ENCODE data around the gene THADA. TPM values are rescaled to one million over a fixed set of nuclear protein-coding genes. Genes with fewer than 3 reads are reported as not detected.

Gene THADA
- total RNA-seq, 2 experiments from 2014 or later = 26.2 to 32.2 TPM

DNA sequence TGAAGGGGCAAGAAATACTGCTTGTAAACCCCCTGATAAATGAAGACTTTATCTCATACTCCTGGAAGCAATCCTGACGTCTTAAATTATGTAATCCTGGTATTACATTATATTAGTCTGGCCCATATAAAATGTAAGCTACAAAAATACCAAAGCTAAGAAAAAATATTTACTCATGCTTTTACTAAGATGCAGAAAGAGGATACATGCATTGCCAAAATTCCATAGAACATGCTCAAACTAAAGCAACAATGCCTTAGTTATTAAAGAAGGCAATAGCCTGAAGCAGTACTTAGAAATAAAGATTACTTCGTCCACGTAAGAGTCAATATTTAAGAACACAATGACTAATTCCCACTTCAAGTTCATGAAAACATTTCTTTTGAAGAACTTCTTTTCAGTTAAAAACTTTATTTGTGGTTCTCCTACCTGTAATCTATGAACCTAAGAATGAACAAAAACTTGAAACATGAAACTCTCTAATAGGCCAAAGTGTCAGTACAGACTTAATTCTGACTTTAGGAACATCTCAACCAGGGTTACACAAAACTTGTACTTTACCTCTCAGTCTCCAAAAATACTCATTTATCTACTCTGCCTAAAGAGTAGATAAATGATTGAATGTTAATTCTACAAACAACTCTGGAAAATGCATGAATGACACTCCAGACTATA, 117.3 kb downstream of the THADA start:
- H3K27ac Mint-ChIP-seq = no peak overlapping the region
- DNase-seq = no peak
- no peak overlapping the region for H3K4me3 Mint-ChIP-seq
- ChIA-PET POLR2A (interaction anchor here (0.6 kb wide), 1 partner anchor 465 kb away, joined by 3 read pairs; no protein-coding TSS in a partner anchor), CTCF (interaction anchor here (0.6 to 0.9 kb wide), 2 partner anchors 13 to 17 kb away, joined by 3 read pairs; no protein-coding TSS in a partner anchor)
- peaks cover 31% of the 10 kb centered on the region for H3K36me3 Mint-ChIP-seq (ENCODE audit: low read depth)
- H3K27me3 Mint-ChIP-seq = no peaks in the 10 kb centered on the region
- H3K4me1 Mint-ChIP-seq = peaks cover 13% of the 10 kb centered on the region
- H3K9me3 Mint-ChIP-seq = no peaks in the 10 kb centered on the region

DNA sequence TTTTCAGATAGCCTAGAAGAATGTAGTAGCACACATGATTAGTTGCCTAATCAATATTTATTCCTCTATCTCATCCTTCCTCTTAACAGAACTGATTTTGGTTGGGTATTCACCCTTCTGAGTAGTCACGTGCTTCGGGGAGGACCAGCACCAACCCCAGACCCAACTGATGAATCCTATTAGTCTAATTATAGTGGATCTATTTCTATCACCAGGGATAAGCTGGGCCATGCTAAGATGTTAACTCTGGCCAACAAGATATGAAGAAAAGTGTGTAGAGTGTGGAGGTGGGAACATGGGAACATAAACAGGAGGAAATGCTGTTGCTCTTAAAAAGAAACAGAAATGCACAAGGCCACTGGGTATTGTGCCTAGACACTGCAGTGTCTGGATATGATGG, 119.9 kb downstream of the THADA start:
- ChIA-PET POLR2A (no interaction called here), CTCF (interaction anchor here (0.6 to 1.1 kb wide), 5 partner anchors 9 to 665 kb away, joined by 3 to 4 read pairs (median 3); no protein-coding TSS in a partner anchor)
- Mint-ChIP-seq H3K4me1 (peaks cover 5% of the 10 kb centered on the region), H3K4me3 (no peak overlapping the region), H3K9me3 (no peaks in the 10 kb centered on the region), H3K27me3 (no peaks in the 10 kb centered on the region), H3K27ac (no peak overlapping the region), H3K36me3 (ENCODE audit: low read depth) (peaks cover 27% of the 10 kb centered on the region)
- DNase-seq = no peak

DNA sequence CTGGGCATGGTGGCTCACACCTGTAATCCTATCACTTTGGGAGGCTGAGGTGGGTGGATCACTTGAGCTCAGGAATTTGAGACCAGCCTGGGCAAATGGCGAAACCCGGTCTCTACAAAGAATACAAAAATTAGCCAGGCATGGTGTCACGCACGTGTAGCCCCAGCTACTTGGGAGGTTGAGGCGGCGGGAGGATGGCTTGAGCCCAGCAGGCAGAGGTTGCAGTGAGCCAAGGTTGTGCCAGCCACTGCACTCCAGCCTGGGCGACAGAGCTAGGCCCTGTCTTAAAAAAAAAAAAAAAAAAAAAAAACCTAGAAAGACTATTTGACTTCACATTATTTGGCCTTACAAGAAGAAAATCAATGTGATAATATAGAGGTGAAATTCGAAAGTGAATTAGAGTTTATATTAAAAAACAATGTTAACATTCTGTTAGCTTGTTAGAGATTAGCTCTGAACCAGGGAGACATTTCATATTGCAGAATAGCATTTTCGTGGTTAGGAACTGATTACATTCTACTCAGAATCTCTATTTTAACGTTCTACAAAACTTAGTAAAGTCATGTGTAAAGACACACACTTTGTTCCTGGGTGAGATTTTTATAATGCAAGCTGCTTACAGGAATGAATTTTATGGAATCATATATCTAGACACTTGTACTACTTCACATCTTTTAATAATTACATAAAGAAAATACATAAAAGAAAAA, 120.5 kb downstream of the THADA start:
- Mint-ChIP-seq H3K4me1 (peaks cover 5% of the 10 kb centered on the region), H3K27me3 (no peaks in the 10 kb centered on the region), H3K9me3 (no peaks in the 10 kb centered on the region), H3K4me3 (no peak overlapping the region), H3K27ac (no peak overlapping the region), H3K36me3 (ENCODE audit: low read depth) (peaks cover 30% of the 10 kb centered on the region)
- ChIA-PET CTCF (interaction anchor here (0.6 to 1.1 kb wide), 7 partner anchors 9 to 664 kb away, joined by 3 to 4 read pairs (median 3); no protein-coding TSS in a partner anchor), POLR2A (no interaction called here)
- DNase-seq = no peak

DNA sequence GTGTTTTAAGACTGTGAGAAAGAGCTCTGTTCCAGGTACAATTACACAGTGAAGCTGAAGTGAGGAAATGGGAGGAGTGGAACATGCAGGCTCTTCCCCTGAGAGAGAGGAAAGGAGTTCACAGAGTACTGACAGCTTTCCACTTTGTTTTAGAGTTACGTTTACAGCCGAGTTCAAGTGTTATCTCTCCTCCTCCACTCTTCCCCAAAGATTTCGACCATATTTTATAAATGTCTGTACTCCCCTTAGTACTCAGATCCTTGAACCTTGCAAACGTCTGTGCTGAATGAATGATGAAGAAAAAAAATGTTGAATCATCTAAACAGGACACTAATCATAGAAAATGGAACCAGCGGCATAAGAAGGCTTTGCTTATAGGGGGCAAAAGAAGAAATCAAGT, 121.6 kb downstream of the THADA start:
- no peak for DNase-seq
- H3K36me3 Mint-ChIP-seq (ENCODE audit: low read depth) = peaks cover 23% of the 10 kb centered on the region
- H3K27me3 Mint-ChIP-seq = no peaks in the 10 kb centered on the region
- ChIA-PET CTCF (interaction anchor here (0.5 to 1.7 kb wide), 2 partner anchors 10 to 528 kb away, joined by 4 read pairs; no protein-coding TSS in a partner anchor), POLR2A (no interaction called here)
- no peak overlapping the region for H3K27ac Mint-ChIP-seq
- no peak overlapping the region for H3K4me3 Mint-ChIP-seq
- H3K4me1 Mint-ChIP-seq = peaks cover 5% of the 10 kb centered on the region
- no peaks in the 10 kb centered on the region for H3K9me3 Mint-ChIP-seq

DNA sequence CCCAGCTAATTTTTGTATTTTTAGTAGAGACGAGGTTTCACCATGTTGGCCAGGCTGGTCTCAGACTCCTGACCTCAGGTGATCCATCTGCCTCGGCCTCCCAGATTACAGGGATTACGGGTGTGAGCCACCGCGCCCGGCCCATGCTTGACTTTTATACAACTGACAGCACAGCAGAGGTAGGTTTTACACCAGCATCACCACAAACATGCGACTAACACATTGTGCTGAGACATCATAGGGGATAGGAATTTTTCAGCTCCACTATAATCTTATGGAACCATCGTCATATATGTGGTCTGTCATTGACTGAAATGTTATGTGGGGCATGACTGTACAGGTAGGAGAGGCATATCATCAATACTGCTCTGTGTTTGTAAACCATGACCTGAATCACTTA, 122.1 kb downstream of the THADA start:
- ChIA-PET POLR2A (no interaction called here), CTCF (interaction anchor here (0.5 to 1.7 kb wide), 4 partner anchors 10 to 533 kb away, joined by 3 to 4 read pairs (median 4); no protein-coding TSS in a partner anchor)
- Mint-ChIP-seq H3K27ac (no peak overlapping the region), H3K4me1 (peaks cover 3% of the 10 kb centered on the region), H3K36me3 (ENCODE audit: low read depth) (peaks cover 22% of the 10 kb centered on the region), H3K27me3 (no peaks in the 10 kb centered on the region), H3K9me3 (no peaks in the 10 kb centered on the region), H3K4me3 (no peak overlapping the region)
- no peak for DNase-seq

DNA sequence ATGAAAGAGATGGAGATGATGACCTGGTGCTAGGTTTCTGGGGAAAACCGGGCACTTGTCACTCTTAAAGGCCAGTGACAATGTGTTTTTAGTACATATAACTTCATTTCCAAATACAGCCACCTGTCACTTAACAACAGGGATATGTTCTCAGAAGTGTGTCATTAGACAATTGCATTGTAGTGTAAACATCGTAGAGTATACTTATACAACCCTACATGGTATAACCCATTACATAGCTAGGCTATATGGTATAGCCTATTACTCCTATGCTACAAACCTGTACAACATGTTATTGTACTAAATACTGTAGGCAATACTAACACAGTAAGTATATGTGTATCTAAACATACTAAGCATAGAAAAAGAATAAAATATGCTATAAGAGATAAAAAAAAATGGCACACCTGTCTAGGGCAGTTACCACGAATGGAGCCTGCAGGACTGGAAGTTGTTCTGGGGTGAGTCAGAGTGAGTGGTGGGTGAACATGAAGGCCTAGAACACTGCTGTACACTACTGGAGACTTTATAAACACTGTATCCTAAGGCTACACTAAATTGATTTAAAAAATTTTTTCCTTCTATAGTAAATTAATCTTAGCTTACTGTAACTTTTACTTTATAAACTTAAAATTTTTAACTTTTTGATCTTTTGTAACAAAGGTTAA, 123.2 kb downstream of the THADA start:
- no peaks in the 10 kb centered on the region for H3K9me3 Mint-ChIP-seq
- peaks cover 1% of the 10 kb centered on the region for H3K4me1 Mint-ChIP-seq
- H3K27me3 Mint-ChIP-seq = no peaks in the 10 kb centered on the region
- no peak overlapping the region for H3K4me3 Mint-ChIP-seq
- H3K27ac Mint-ChIP-seq = no peak overlapping the region
- ChIA-PET CTCF (interaction anchor here (0.6 to 1.7 kb wide), 3 partner anchors 11 to 18 kb away, joined by 3 to 4 read pairs (median 3); no protein-coding TSS in a partner anchor), POLR2A (interaction anchor here (0.6 kb wide), 1 partner anchor 87 kb away, joined by 3 read pairs; no protein-coding TSS in a partner anchor)
- DNase-seq = no peak
- H3K36me3 Mint-ChIP-seq (ENCODE audit: low read depth) = peaks cover 15% of the 10 kb centered on the region

DNA sequence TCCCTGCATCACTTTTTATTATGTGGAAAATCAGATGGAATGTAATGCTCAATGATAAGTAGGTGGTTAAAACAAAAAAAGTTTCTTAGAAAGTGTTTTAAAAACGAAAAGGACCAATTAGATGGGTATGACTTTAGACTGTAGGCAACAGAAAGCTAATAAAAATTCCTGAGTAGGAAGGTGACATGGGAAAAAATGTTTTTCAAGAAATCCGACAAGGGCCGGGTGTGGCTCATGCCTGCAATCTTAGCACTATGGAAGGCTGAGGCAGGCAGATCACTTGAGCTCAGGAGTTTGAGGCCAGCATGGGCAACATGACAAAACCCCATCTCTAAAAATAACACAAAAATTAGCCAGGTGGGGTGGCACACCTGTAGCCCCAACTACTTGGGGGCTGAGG, 126.1 kb downstream of the THADA start:
- Mint-ChIP-seq H3K4me3 (no peak overlapping the region), H3K36me3 (ENCODE audit: low read depth) (peaks cover 16% of the 10 kb centered on the region), H3K9me3 (no peaks in the 10 kb centered on the region), H3K4me1 (peaks cover 1% of the 10 kb centered on the region), H3K27me3 (no peaks in the 10 kb centered on the region), H3K27ac (no peak overlapping the region)
- CTCF ChIA-PET = interaction anchor here (2.4 kb wide), 1 partner anchor 14 kb away, joined by 7 read pairs; no protein-coding TSS in a partner anchor
- POLR2A ChIA-PET = no interaction called here
- DNase-seq = no peak

DNA sequence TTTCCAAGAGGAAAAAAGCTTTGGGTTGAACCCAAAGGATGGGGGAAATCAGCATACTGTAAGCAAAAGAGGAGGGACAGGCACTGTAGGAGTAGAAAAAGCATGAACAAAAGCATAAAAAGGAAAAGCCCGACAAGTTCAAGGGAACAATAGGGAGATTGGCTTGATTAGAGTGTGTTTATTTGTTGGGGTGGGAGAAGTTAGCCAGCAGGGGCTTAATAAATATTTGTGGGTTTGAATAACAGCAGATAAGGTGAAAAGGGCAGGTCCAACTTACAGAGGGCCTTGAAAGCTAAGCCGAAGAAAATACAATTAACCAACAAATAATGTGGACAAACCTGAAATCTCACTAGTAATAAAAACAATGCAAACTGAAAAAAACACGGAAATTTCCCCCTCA, 126.7 kb downstream of the THADA start:
- ChIA-PET CTCF (interaction anchor here (0.5 to 2.4 kb wide), 2 partner anchors 15 to 110 kb away, joined by 3 to 7 read pairs; no protein-coding TSS in a partner anchor), POLR2A (no interaction called here)
- no peaks in the 10 kb centered on the region for H3K4me1 Mint-ChIP-seq
- H3K9me3 Mint-ChIP-seq = no peaks in the 10 kb centered on the region
- H3K4me3 Mint-ChIP-seq = no peak overlapping the region
- H3K27me3 Mint-ChIP-seq = no peaks in the 10 kb centered on the region
- DNase-seq = no peak
- H3K27ac Mint-ChIP-seq = no peak overlapping the region
- H3K36me3 Mint-ChIP-seq (ENCODE audit: low read depth) = peaks cover 12% of the 10 kb centered on the region

DNA sequence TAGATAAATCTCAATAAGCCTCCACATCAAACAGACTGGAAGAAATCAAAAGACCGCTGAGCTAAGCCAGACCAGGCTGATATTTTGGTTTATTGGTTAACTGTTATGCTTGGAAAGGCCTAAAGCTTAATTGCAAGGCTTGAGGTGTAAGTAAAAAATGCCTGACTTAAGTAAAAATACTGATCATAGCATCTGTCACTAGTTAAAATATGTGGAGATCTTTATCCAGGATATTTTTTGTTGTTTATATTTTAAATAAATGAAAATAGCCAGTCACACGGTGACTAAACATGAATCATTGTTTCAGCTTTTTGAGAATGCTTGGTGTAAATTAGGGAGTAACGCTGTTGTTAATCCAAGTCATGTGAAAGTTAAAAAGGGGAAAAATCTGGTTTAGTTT, 127.9 kb downstream of the THADA start:
- H3K4me3 Mint-ChIP-seq = no peak overlapping the region
- DNase-seq = no peak
- H3K27ac Mint-ChIP-seq = no peak overlapping the region
- ChIA-PET CTCF (interaction anchor here (0.6 to 2.4 kb wide), 2 partner anchors 16 to 311 kb away, joined by 3 to 7 read pairs; no protein-coding TSS in a partner anchor), POLR2A (no interaction called here)
- H3K36me3 Mint-ChIP-seq (ENCODE audit: low read depth) = peaks cover 9% of the 10 kb centered on the region
- H3K9me3 Mint-ChIP-seq = no peaks in the 10 kb centered on the region
- H3K4me1 Mint-ChIP-seq = peaks cover 1% of the 10 kb centered on the region
- no peaks in the 10 kb centered on the region for H3K27me3 Mint-ChIP-seq

DNA sequence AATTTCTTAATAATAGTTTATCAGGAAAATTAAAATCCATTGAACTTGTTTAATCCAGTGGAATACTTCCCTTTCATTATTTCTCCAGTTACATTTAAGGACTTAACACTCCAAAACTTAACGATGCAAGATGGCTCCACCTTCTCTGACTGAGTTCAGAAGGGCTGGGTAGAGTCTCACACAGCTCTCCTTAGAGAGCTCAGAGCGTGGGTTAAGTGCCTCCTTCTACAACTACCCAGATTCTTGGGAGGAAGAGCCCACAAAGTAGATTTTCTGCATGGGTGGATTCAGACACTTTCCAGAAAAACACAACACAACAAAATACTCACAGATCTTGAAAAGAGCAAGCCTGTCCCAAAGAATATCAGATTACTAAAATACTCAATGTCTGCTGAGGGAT, 130.6 kb downstream of the THADA start:
- no peaks in the 10 kb centered on the region for H3K27me3 Mint-ChIP-seq
- no peak overlapping the region for H3K4me3 Mint-ChIP-seq
- H3K36me3 Mint-ChIP-seq (ENCODE audit: low read depth) = peaks cover 11% of the 10 kb centered on the region
- H3K4me1 Mint-ChIP-seq = peaks cover 20% of the 10 kb centered on the region
- no peaks in the 10 kb centered on the region for H3K9me3 Mint-ChIP-seq
- H3K27ac Mint-ChIP-seq = no peak overlapping the region
- ChIA-PET POLR2A (no interaction called here), CTCF (interaction anchor here (1.4 to 1.5 kb wide), 2 partner anchors 10 to 140 kb away, joined by 3 to 5 read pairs; no protein-coding TSS in a partner anchor)
- DNase-seq = no peak

DNA sequence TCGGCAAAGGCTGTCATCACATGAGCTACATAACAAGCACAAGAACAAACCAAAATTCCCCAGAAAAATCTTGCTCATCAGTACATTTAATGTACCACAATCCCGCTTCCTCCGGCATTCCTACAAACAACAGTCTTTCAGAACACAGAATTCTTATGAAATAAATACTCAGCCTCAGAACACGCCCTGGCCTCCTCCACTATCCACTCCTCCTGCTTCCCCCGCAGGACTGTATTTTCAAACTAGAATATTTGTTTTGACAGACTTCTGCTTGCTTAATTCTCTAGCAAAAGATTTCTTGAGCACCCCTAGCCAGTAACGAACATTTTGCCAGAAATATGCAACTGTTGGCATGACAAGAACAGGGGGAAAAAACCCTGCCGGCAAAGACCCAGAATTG, 131.2 kb downstream of the THADA start:
- H3K4me3 Mint-ChIP-seq = no peak overlapping the region
- no peak for DNase-seq
- no peaks in the 10 kb centered on the region for H3K9me3 Mint-ChIP-seq
- ChIA-PET POLR2A (no interaction called here), CTCF (interaction anchor here (1.4 to 1.5 kb wide), 2 partner anchors 10 to 140 kb away, joined by 3 to 5 read pairs; no protein-coding TSS in a partner anchor)
- peaks cover 11% of the 10 kb centered on the region for H3K36me3 Mint-ChIP-seq (ENCODE audit: low read depth)
- no peak overlapping the region for H3K27ac Mint-ChIP-seq
- no peaks in the 10 kb centered on the region for H3K27me3 Mint-ChIP-seq
- H3K4me1 Mint-ChIP-seq = peaks cover 20% of the 10 kb centered on the region

DNA sequence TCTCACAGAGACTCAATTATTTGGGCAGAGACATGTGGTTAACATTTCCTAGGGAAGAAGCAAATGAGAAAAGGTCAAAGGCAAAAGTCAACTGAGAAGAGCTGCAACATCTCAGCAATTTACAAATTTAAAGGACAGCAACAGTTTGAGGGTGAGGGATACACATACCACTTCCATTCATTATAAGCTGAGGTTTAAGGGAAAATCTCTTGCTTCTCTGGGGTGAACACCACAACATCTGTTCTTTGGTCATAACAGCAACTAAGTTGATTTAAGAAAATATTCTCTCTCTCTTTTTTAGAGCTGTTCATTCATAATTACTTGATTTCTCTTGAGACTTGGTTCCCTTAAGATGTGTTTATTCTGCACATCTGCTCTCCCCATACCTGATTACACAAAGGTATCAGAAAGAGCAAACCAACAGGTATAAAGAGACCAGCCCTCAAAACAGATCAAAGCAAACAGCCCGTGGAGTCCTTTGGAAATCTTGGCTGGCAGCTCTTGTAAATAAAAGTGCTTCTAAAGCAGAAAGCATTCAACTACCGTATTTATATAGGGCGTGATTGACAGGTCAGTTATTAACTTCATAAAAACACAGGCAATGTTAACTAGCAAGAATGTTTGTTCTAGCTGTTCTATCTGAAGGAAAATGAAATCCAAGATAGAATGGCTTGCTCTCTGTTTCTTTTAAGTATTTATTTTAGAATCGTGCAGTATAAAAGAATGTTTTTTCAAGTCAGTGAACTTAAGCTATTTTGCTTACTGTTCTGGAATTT, 132.8 kb downstream of the THADA start:
- Mint-ChIP-seq H3K27me3 (no peaks in the 10 kb centered on the region), H3K27ac (no peak overlapping the region), H3K9me3 (no peaks in the 10 kb centered on the region), H3K4me1 (peaks cover 25% of the 10 kb centered on the region), H3K36me3 (ENCODE audit: low read depth) (peaks cover 18% of the 10 kb centered on the region), H3K4me3 (no peak overlapping the region)
- POLR2A ChIA-PET = no interaction called here
- DNase-seq = no peak
- CTCF ChIA-PET = interaction anchor here (1.1 kb wide), 1 partner anchor 568 kb away, joined by 3 read pairs; no protein-coding TSS in a partner anchor
